ENCODE data around the gene PRDM16.

Gene PRDM16

DNA sequence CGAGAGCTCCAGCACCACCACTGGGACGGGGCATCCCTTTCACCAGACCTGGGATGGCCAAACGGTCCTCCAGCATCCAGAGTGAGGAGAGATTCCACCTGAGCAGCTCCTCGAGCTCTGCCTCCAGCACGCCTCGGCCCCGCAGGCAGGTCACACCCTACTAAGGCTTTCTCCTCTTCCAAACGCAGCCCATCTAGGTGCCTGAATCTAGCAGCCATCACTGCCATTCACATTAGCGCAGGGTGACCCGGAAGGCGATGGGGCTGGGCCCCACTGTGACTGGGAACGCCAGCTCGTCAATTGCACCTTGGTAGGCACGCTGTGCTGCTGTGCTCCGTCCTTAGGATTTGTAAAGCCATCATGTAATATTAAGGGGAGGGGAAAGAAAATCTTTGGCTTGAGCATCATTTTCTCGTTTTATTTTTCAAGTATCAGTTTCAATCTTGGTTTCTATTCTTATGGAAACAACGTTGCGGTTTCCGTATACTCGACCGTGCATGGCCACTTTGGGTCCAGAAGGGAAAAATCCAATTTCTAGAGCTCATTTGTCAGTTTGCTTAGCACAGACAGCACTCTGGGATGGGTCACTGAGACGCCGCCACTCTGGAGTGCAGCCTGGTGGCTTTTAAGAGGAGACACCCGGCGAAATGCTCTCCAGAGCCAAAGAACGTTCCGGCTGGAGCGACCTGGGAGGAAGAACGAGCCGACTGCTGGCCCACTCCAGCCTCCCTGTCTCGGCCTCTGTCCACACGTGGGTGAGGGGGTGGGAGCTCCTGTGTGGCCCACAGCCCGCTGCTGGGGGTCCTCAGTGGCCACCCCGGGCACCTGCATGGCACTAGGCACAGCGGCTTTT lies 173.6 kb downstream of the PRDM16 start:
- TF ChIP-seq ZFP30 (CRISPR knock-in tag; IDR thresholded peaks at IDR 0.05): no peak
- no peak for TF ChIP-seq ZNF565 (CRISPR knock-in tag; conservative IDR thresholded peaks at IDR 0.05; ENCODE audit: low read depth)
- no peak for TF ChIP-seq ZFP3 (CRISPR knock-in tag; IDR thresholded peaks at IDR 0.05)
- no peak for TF ChIP-seq TCF4 (CRISPR knock-in tag; IDR thresholded peaks at IDR 0.05; ENCODE audit: borderline replicate concordance)
- TF ChIP-seq, protein P1, sequence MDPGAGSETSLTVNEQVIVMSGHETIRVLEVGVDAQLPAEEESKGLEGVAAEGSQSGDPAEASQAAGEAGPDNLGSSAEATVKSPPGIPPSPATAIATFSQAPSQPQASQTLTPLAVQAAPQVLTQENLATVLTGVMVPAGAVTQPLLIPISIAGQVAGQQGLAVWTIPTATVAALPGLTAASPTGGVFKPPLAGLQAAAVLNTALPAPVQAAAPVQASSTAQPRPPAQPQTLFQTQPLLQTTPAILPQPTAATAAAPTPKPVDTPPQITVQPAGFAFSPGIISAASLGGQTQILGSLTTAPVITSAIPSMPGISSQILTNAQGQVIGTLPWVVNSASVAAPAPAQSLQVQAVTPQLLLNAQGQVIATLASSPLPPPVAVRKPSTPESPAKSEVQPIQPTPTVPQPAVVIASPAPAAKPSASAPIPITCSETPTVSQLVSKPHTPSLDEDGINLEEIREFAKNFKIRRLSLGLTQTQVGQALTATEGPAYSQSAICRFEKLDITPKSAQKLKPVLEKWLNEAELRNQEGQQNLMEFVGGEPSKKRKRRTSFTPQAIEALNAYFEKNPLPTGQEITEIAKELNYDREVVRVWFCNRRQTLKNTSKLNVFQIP (CRISPR knock-in tag; IDR thresholded peaks at IDR 0.05; ENCODE audit: borderline replicate concordance, low read depth): no peak
- TF ChIP-seq ESRRG (CRISPR knock-in tag; IDR thresholded peaks at IDR 0.05): no peak
- TF ChIP-seq, protein P2, sequence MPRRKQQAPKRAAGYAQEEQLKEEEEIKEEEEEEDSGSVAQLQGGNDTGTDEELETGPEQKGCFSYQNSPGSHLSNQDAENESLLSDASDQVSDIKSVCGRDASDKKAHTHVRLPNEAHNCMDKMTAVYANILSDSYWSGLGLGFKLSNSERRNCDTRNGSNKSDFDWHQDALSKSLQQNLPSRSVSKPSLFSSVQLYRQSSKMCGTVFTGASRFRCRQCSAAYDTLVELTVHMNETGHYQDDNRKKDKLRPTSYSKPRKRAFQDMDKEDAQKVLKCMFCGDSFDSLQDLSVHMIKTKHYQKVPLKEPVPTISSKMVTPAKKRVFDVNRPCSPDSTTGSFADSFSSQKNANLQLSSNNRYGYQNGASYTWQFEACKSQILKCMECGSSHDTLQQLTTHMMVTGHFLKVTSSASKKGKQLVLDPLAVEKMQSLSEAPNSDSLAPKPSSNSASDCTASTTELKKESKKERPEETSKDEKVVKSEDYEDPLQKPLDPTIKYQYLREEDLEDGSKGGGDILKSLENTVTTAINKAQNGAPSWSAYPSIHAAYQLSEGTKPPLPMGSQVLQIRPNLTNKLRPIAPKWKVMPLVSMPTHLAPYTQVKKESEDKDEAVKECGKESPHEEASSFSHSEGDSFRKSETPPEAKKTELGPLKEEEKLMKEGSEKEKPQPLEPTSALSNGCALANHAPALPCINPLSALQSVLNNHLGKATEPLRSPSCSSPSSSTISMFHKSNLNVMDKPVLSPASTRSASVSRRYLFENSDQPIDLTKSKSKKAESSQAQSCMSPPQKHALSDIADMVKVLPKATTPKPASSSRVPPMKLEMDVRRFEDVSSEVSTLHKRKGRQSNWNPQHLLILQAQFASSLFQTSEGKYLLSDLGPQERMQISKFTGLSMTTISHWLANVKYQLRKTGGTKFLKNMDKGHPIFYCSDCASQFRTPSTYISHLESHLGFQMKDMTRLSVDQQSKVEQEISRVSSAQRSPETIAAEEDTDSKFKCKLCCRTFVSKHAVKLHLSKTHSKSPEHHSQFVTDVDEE (CRISPR knock-in tag; IDR thresholded peaks at IDR 0.05): no peak
- TF ChIP-seq, protein P3, sequence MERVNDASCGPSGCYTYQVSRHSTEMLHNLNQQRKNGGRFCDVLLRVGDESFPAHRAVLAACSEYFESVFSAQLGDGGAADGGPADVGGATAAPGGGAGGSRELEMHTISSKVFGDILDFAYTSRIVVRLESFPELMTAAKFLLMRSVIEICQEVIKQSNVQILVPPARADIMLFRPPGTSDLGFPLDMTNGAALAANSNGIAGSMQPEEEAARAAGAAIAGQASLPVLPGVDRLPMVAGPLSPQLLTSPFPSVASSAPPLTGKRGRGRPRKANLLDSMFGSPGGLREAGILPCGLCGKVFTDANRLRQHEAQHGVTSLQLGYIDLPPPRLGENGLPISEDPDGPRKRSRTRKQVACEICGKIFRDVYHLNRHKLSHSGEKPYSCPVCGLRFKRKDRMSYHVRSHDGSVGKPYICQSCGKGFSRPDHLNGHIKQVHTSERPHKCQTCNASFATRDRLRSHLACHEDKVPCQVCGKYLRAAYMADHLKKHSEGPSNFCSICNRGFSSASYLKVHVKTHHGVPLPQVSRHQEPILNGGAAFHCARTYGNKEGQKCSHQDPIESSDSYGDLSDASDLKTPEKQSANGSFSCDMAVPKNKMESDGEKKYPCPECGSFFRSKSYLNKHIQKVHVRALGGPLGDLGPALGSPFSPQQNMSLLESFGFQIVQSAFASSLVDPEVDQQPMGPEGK (CRISPR knock-in tag; IDR thresholded peaks at IDR 0.05; ENCODE audit: borderline replicate concordance): no peak
- no peak for TF ChIP-seq TOX (CRISPR knock-in tag; IDR thresholded peaks at IDR 0.05; ENCODE audit: borderline replicate concordance)
- no peak for TF ChIP-seq GLIS3 (CRISPR knock-in tag; IDR thresholded peaks at IDR 0.05)
- TF ChIP-seq ISL1 (CRISPR knock-in tag; IDR thresholded peaks at IDR 0.05): no peak
- TF ChIP-seq CSDC2 (CRISPR knock-in tag; IDR thresholded peaks at IDR 0.05): no peak
- TF ChIP-seq, protein P4, sequence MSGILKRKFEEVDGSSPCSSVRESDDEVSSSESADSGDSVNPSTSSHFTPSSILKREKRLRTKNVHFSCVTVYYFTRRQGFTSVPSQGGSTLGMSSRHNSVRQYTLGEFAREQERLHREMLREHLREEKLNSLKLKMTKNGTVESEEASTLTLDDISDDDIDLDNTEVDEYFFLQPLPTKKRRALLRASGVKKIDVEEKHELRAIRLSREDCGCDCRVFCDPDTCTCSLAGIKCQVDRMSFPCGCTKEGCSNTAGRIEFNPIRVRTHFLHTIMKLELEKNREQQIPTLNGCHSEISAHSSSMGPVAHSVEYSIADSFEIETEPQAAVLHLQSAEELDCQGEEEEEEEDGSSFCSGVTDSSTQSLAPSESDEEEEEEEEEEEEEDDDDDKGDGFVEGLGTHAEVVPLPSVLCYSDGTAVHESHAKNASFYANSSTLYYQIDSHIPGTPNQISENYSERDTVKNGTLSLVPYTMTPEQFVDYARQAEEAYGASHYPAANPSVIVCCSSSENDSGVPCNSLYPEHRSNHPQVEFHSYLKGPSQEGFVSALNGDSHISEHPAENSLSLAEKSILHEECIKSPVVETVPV (CRISPR knock-in tag; IDR thresholded peaks at IDR 0.05): no peak
- TF ChIP-seq BACH2 (CRISPR knock-in tag; IDR thresholded peaks at IDR 0.05; ENCODE audit: borderline replicate concordance): no peak
- no peak for TF ChIP-seq SNAI2 (CRISPR knock-in tag; IDR thresholded peaks at IDR 0.05)
- ATAC-seq: no peak

DNA sequence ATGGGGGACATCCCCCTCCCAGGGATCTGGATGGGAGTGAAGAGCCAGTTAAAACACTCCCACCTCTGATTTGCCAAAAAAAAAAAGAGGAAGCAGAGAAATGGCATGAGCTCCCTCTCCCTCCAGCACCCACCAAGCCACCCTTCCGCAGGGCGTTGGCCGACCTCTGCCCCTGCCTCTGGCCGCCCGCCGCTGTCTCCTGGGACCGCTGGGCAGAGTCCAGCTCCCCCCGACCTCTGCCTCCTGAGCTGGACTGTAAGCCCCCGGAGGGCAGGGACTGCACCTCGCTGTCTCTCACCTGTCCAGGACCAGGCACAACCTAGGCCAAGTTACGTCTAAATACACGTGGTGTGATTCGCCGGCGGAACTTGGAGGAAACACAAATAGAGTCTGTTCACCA lies 174.3 kb downstream of the PRDM16 start:
- ATAC-seq: no peak
- no peak for TF ChIP-seq BACH2 (CRISPR knock-in tag; IDR thresholded peaks at IDR 0.05; ENCODE audit: borderline replicate concordance)
- TF ChIP-seq RARB (CRISPR knock-in tag; IDR thresholded peaks at IDR 0.05): no peak
- no peak for TF ChIP-seq ZC3H10 (CRISPR knock-in tag; IDR thresholded peaks at IDR 0.05)
- TF ChIP-seq ZNF8 (CRISPR knock-in tag; IDR thresholded peaks at IDR 0.05): no peak
- TF ChIP-seq GLIS3 (CRISPR knock-in tag; IDR thresholded peaks at IDR 0.05): no peak
- TF ChIP-seq ZNF565 (CRISPR knock-in tag; conservative IDR thresholded peaks at IDR 0.05; ENCODE audit: low read depth): no peak
- TF ChIP-seq ZFP3 (CRISPR knock-in tag; IDR thresholded peaks at IDR 0.05): no peak
- TF ChIP-seq, protein P2 (CRISPR knock-in tag; IDR thresholded peaks at IDR 0.05): no peak
